CD4-positive, alpha-beta memory T cell (primary cell): ENCODE data around the gene SEMA3B. TPM values are rescaled to one million over a fixed set of nuclear protein-coding genes. Genes with fewer than 3 reads are reported as not detected.

ENCODE experiments used
- CTCF ChIA-PET: fragments of 350-600 bp; sonication (Branson Sonifier 250); formaldehyde crosslinking; loops from one replicate; lab custom pipeline; 2021; ENCODE audit warnings: inconsistent platforms; ENCODE audit not compliant: partially characterized antibody; lab: Charles Lee
- POLR2A ChIA-PET: fragments of 350-600 bp; sonication (Branson Sonifier 250); formaldehyde crosslinking; loops from one replicate; lab custom pipeline; 2021; ENCODE audit not compliant: partially characterized antibody; lab: Charles Lee
- DNase-seq, 5 donors: peaks; one replicate each; pipeline versions ENCODE4 v3.0.0 to v3.0.0-alpha.2; 2020 to 2022; ENCODE audit warnings: mixed read lengths in 1 of 5
- H3K27ac ChIP-seq: one replicate; pipeline ENCODE4 v1.7.0; 2013; ENCODE audit warnings: low read depth, low read length
- H3K27me3 ChIP-seq: 2 replicates; pipeline ENCODE4 v1.7.0; 2013; ENCODE audit warnings: mild to moderate bottlenecking, low read length, moderate library complexity; ENCODE audit not compliant: insufficient read depth
- H3K36me3 ChIP-seq: 2 replicates; pipeline ENCODE4 v1.7.0; 2013; ENCODE audit warnings: mild to moderate bottlenecking, low read length, moderate library complexity; ENCODE audit not compliant: insufficient read depth
- H3K4me1 ChIP-seq: 2 replicates; pipeline ENCODE4 v1.7.0; 2013; ENCODE audit warnings: mild to moderate bottlenecking, low read length, moderate library complexity; ENCODE audit not compliant: insufficient read depth
- H3K4me3 ChIP-seq, 2 donors: one replicate each; pipeline ENCODE4 v1.7.0; 2013; ENCODE audit warnings: low read length in 2 of 2, mild to moderate bottlenecking in 1 of 2
- H3K9me3 ChIP-seq, 2 donors: one replicate each; pipeline ENCODE4 v1.7.0; 2013; ENCODE audit warnings: low read length in 2 of 2, control low read depth in 1 of 2; ENCODE audit not compliant: control insufficient read depth in 1 of 2
- H3K27ac Mint-ChIP-seq, 7 donors: one replicate each; pipeline ENCODE4 v1.8.0; 2020 to 2021; ENCODE audit warnings: mixed read lengths in 7 of 7, mild to moderate bottlenecking in 6 of 7, inconsistent platforms in 3 of 7, moderate library complexity in 3 of 7
- H3K27me3 Mint-ChIP-seq, 2 donors: one replicate each; pipeline ENCODE4 v1.8.0; 2020 to 2021; ENCODE audit warnings: mixed read lengths in 2 of 2
- H3K36me3 Mint-ChIP-seq, 2 donors: one replicate each; pipeline ENCODE4 v1.8.0; 2020 to 2021; ENCODE audit warnings: mixed read lengths in 2 of 2, inconsistent platforms in 1 of 2, mild to moderate bottlenecking in 1 of 2
- H3K4me1 Mint-ChIP-seq, 4 donors: one replicate each; pipeline ENCODE4 v1.8.0; 2020 to 2021; ENCODE audit warnings: mixed read lengths in 4 of 4, mild to moderate bottlenecking in 1 of 4
- H3K4me3 Mint-ChIP-seq, 8 donors: one replicate each; pipeline ENCODE4 v1.8.0; 2020 to 2021; ENCODE audit warnings: mixed read lengths in 8 of 8, mild to moderate bottlenecking in 7 of 8, moderate library complexity in 6 of 8, inconsistent platforms in 3 of 8
- H3K9me3 Mint-ChIP-seq, 8 donors: one replicate each; pipeline ENCODE4 v1.8.0; 2020 to 2021; ENCODE audit warnings: mixed read lengths in 8 of 8, mild to moderate bottlenecking in 5 of 8, inconsistent platforms in 3 of 8, moderate library complexity in 1 of 8
- intact Hi-C: fragments of 100-400 bp; cut with micrococcal nuclease; formaldehyde crosslinking; loops from one replicate; pipeline ENCODE4 v1.15.1; 2023
- polyA plus RNA-seq, 2 donors: library from polyadenylated mRNA; unstranded; fragments of 300-500 nt; fragmentation: Illumina TruSeq; gene quantifications; one replicate each; pipeline ENCODE4 v1.2.3, GENCODE V29; 2021
- total RNA-seq, 2 experiments: library from RNA; stranded (reverse); gene quantifications; one replicate each; pipeline ENCODE4 v1.2.3, GENCODE V29; 2021

SEMA3B gene
- total and polyA plus RNA-seq, 4 experiments from 2014 or later = 0.50 to 0.87 TPM; not detected in 2

GRCh38 chr3:50230794-50231125 lies 38.2 kb upstream of the SEMA3B start:
- CTCF ChIA-PET = interaction anchor here (1.1 to 11.5 kb wide), 4 partner anchors 9 to 68 kb away, joined by 3 to 238 read pairs (median 172); partner anchors contain the start of genes GNAI2 and GNAT1

GRCh38 chr3:50231581-50231980 lies 37.4 kb upstream of the SEMA3B start:
- no peak overlapping the region for H3K4me3 Mint-ChIP-seq
- H3K9me3 Mint-ChIP-seq = peaks cover 0 to 1% (median 0%) of the 10 kb centered on the region in 8 donors
- no peak overlapping the region for H3K27ac Mint-ChIP-seq
- peaks cover 0 to 8% of the 10 kb centered on the region in 2 donors for H3K36me3 Mint-ChIP-seq
- Histone ChIP-seq H3K9me3 (no peaks in the 10 kb centered on the region), H3K27ac (no peak overlapping the region), H3K36me3 (no peaks in the 10 kb centered on the region), H3K4me1 (peaks cover 24% of the 10 kb centered on the region), H3K4me3 (no peak overlapping the region), H3K27me3 (no peaks in the 10 kb centered on the region)
- intact Hi-C loops = no loop called here
- ChIA-PET POLR2A (interaction anchor here (7.4 kb wide), 1 partner anchor 12 kb away, joined by 150 read pairs; no protein-coding TSS in a partner anchor), CTCF (interaction anchor here (8.3 to 11.5 kb wide), 3 partner anchors 8 to 38 kb away, joined by 127 to 238 read pairs (median 218); partner anchors contain the start of genes GNAI2 and GNAT1)
- H3K4me1 Mint-ChIP-seq = peaks cover 17 to 45% (median 31%) of the 10 kb centered on the region in 4 donors
- no peak for DNase-seq
- no peaks in the 10 kb centered on the region for H3K27me3 Mint-ChIP-seq

More at GRCh38 chr3:50230794-50231125, 38.2 kb upstream of the SEMA3B start:
- H3K27ac ChIP-seq = no peak overlapping the region
- intact Hi-C loops = no loop called here
- Mint-ChIP-seq H3K36me3 (peaks cover 0 to 3% of the 10 kb centered on the region in 2 donors), H3K4me1 (peaks cover 21 to 48% (median 36%) of the 10 kb centered on the region in 4 donors), H3K4me3 (peak overlapping the region in 1 of 8 donors; percentile 12), H3K27ac (peak overlapping the region in 1 of 7 donors; percentile 68), H3K27me3 (no peaks in the 10 kb centered on the region), H3K9me3 (peaks cover 0 to 1% (median 0%) of the 10 kb centered on the region in 8 donors)
- peaks cover 29% of the 10 kb centered on the region for H3K4me1 ChIP-seq
- no peaks in the 10 kb centered on the region for H3K27me3 ChIP-seq
- no peak for DNase-seq
- H3K9me3 ChIP-seq = no peaks in the 10 kb centered on the region
- no peaks in the 10 kb centered on the region for H3K36me3 ChIP-seq
- POLR2A ChIA-PET = interaction anchor here (0.7 to 7.4 kb wide), 3 partner anchors 13 to 107 kb away, joined by 3 to 150 read pairs (median 3); no protein-coding TSS in a partner anchor
- no peak overlapping the region for H3K4me3 ChIP-seq

GRCh38 chr3:50232303-50232702 lies 36.6 kb upstream of the SEMA3B start:
- POLR2A ChIA-PET = no interaction called here
- peaks cover 20% of the 10 kb centered on the region for H3K4me1 ChIP-seq
- H3K4me3 ChIP-seq = no peak overlapping the region
- Mint-ChIP-seq H3K9me3 (peaks cover 0 to 1% (median 0%) of the 10 kb centered on the region in 8 donors), H3K36me3 (peaks cover 0 to 12% of the 10 kb centered on the region in 2 donors), H3K4me1 (peaks cover 14 to 45% (median 28%) of the 10 kb centered on the region in 4 donors), H3K4me3 (no peak overlapping the region), H3K27me3 (no peaks in the 10 kb centered on the region), H3K27ac (peak overlapping the region in 2 of 7 donors; percentile 38 to 46)
- no peaks in the 10 kb centered on the region for H3K27me3 ChIP-seq
- CTCF ChIA-PET = interaction anchor here (11.5 kb wide), 1 partner anchor 17 kb away, joined by 238 read pairs; no protein-coding TSS in a partner anchor
- DNase-seq = no peak
- no peaks in the 10 kb centered on the region for H3K36me3 ChIP-seq
- no peaks in the 10 kb centered on the region for H3K9me3 ChIP-seq
- intact Hi-C loops = no loop called here
- H3K27ac ChIP-seq = no peak overlapping the region

- no peak overlapping the region for H3K4me3 Mint-ChIP-seq
- no peaks in the 10 kb centered on the region for H3K27me3 Mint-ChIP-seq
- H3K27ac ChIP-seq = no peak overlapping the region
- no peaks in the 10 kb centered on the region for H3K27me3 ChIP-seq
- peaks cover 12 to 45% (median 25%) of the 10 kb centered on the region in 4 donors for H3K4me1 Mint-ChIP-seq
- peak overlapping the region in 4 of 7 donors; percentile 36 to 77 (median 61) for H3K27ac Mint-ChIP-seq
- no peak for DNase-seq
- no peaks in the 10 kb centered on the region for H3K9me3 ChIP-seq
- ChIA-PET POLR2A (interaction anchor here (0.6 to 1.5 kb wide), 2 partner anchors 13 to 30 kb away, joined by 5 to 9 read pairs; no protein-coding TSS in a partner anchor), CTCF (interaction anchor here (1.2 to 11.5 kb wide), 2 partner anchors 16 to 38 kb away, joined by 5 to 238 read pairs; no protein-coding TSS in a partner anchor)
- H3K36me3 ChIP-seq = no peaks in the 10 kb centered on the region
- H3K4me3 ChIP-seq = no peak overlapping the region
- H3K36me3 Mint-ChIP-seq = peaks cover 0 to 20% of the 10 kb centered on the region in 2 donors
- intact Hi-C loops = no loop called here
- peaks cover 16% of the 10 kb centered on the region for H3K4me1 ChIP-seq
- peaks cover 0 to 1% (median 0%) of the 10 kb centered on the region in 8 donors for H3K9me3 Mint-ChIP-seq
Measured at GRCh38 chr3:50233176-50233575, 35.8 kb upstream of the SEMA3B start.

- intact Hi-C loops = loop anchor here (1.0 to 5.0 kb wide), 3 partner anchors 56 to 1736 kb away; partner anchors contain the start of genes ABHD14B and IFRD2
- peak within 1 kb of the TSS; percentile 91 to 97 (median 94) for H3K27ac Mint-ChIP-seq
- H3K27me3 ChIP-seq = no peaks in the 10 kb centered on the region
- peaks cover 0 to 30% of the 10 kb centered on the region in 2 donors for H3K36me3 Mint-ChIP-seq
- no peaks in the 10 kb centered on the region for H3K27me3 Mint-ChIP-seq
- POLR2A ChIA-PET = interaction anchor here (0.7 to 4.3 kb wide), 18 partner anchors 9 to 1115 kb away, joined by 3 to 70 read pairs (median 4); partner anchors contain the start of genes HYAL3, IFRD2, NAA80 and RASSF1
- H3K4me1 ChIP-seq = peaks cover 40% of the 10 kb centered on the region
- peak within 1 kb of the TSS; percentile 75 to 94 for H3K4me3 ChIP-seq
- CTCF ChIA-PET = interaction anchor here (0.9 to 10.2 kb wide), 8 partner anchors 9 to 63 kb away, joined by 4 to 127 read pairs (median 5); partner anchors contain the start of genes HYAL3 and NAA80
- peak within 1 kb of the TSS; percentile 96 to 99 (median 98) for H3K4me3 Mint-ChIP-seq
- H3K4me1 Mint-ChIP-seq = peaks cover 20 to 58% (median 35%) of the 10 kb centered on the region in 4 donors
- H3K9me3 ChIP-seq = no peaks in the 10 kb centered on the region
- peak within 1 kb of the TSS; percentile 76 for H3K27ac ChIP-seq
- peaks cover 12% of the 10 kb centered on the region for H3K36me3 ChIP-seq
- no peaks in the 10 kb centered on the region for H3K9me3 Mint-ChIP-seq
- DNase-seq = peak; percentile 99
Measured at GRCh38 chr3:50235716-50236483, 33.0 kb upstream of the SEMA3B start, which contains the start of gene GNAI2. TSS of gene GNAI2 (plus strand) at chr3:50236204. CDS start at chr3:50236336, 132 bp downstream.

GRCh38 chr3:50236484-50237132 lies 32.3 kb upstream of the SEMA3B start:
- H3K36me3 Mint-ChIP-seq = peaks cover 0 to 35% of the 10 kb centered on the region in 2 donors
- H3K9me3 Mint-ChIP-seq = no peaks in the 10 kb centered on the region
- CTCF ChIA-PET = interaction anchor here (1.2 to 10.2 kb wide), 4 partner anchors 9 to 63 kb away, joined by 3 to 127 read pairs (median 35); partner anchors contain the start of genes HYAL3 and NAA80

More at GRCh38 chr3:50236484-50237132, 32.3 kb upstream of the SEMA3B start:
- H3K9me3 ChIP-seq = no peaks in the 10 kb centered on the region
- DNase-seq = no peak
- H3K27ac ChIP-seq = peak overlapping the region; percentile 76
- H3K4me1 ChIP-seq = peaks cover 47% of the 10 kb centered on the region
- Mint-ChIP-seq H3K27me3 (no peaks in the 10 kb centered on the region), H3K4me3 (peak overlapping the region; percentile 96 to 99 (median 98)), H3K4me1 (peaks cover 22 to 63% (median 40%) of the 10 kb centered on the region in 4 donors), H3K27ac (peak overlapping the region; percentile 91 to 97 (median 94))
- H3K36me3 ChIP-seq = peaks cover 12% of the 10 kb centered on the region
- POLR2A ChIA-PET = interaction anchor here (0.7 to 4.3 kb wide), 13 partner anchors 9 to 1116 kb away, joined by 3 to 70 read pairs (median 6); partner anchors contain the start of genes CYB561D2, HYAL3, IFRD2 and NAA80
- H3K27me3 ChIP-seq = no peaks in the 10 kb centered on the region
- H3K4me3 ChIP-seq = peak overlapping the region; percentile 75 to 94
- intact Hi-C loops = loop anchor here (1.0 to 5.0 kb wide), 3 partner anchors 56 to 1736 kb away; partner anchors contain the start of genes ABHD14B and IFRD2
